Measurements from ENCODE around the gene MARCHF3. TPM values are rescaled to one million over a fixed set of nuclear protein-coding genes. Genes with fewer than 3 reads are reported as not detected.

Gene MARCHF3
- total RNA-seq, 2 experiments from 2014 or later: 0.73 to 1.6 TPM

- Mint-ChIP-seq H3K36me3 (peaks cover 4% of the 10 kb centered on the region), H3K27me3 (no peaks in the 10 kb centered on the region), H3K9me3 (ENCODE audit: low read depth) (no peaks in the 10 kb centered on the region), H3K27ac (no peak overlapping the region), H3K4me1 (no peaks in the 10 kb centered on the region), H3K4me3 (no peak overlapping the region)
- CTCF ChIA-PET: no interaction called here
- DNase-seq: no peak
- no peak for ATAC-seq
These were observed 146.0 kb downstream of the MARCHF3 start for GRCh38 chr5:126884269-126884819.

- peaks cover 4% of the 10 kb centered on the region for H3K36me3 Mint-ChIP-seq
- ATAC-seq: no peak
- H3K27me3 Mint-ChIP-seq: no peaks in the 10 kb centered on the region
- H3K27ac Mint-ChIP-seq: no peak overlapping the region
- DNase-seq: no peak
- no peaks in the 10 kb centered on the region for H3K9me3 Mint-ChIP-seq (ENCODE audit: low read depth)
- H3K4me1 Mint-ChIP-seq: no peaks in the 10 kb centered on the region
- CTCF ChIA-PET: no interaction called here
- H3K4me3 Mint-ChIP-seq: no peak overlapping the region
These were observed 146.7 kb downstream of the MARCHF3 start for GRCh38 chr5:126883564-126884245.

GRCh38 chr5:126881821-126882600, 148.3 kb downstream of the MARCHF3 start:
- CTCF ChIA-PET: interaction anchor here (1.2 kb wide), 1 partner anchor 15 kb away, joined by 4 read pairs; no protein-coding TSS in a partner anchor
- no peaks in the 10 kb centered on the region for H3K9me3 Mint-ChIP-seq (ENCODE audit: low read depth)
- no peak overlapping the region for H3K27ac Mint-ChIP-seq
- no peak overlapping the region for H3K4me3 Mint-ChIP-seq
- H3K4me1 Mint-ChIP-seq: no peaks in the 10 kb centered on the region
- DNase-seq (no peak), ATAC-seq (no peak)
- H3K36me3 Mint-ChIP-seq: peaks cover 4% of the 10 kb centered on the region
- no peaks in the 10 kb centered on the region for H3K27me3 Mint-ChIP-seq

GRCh38 chr5:126878634-126879033, 151.7 kb downstream of the MARCHF3 start:
- DNase-seq: no peak
- CTCF ChIA-PET: no interaction called here
- Mint-ChIP-seq H3K9me3 (ENCODE audit: low read depth) (no peaks in the 10 kb centered on the region), H3K27ac (no peak overlapping the region), H3K36me3 (no peaks in the 10 kb centered on the region), H3K4me3 (no peak overlapping the region), H3K4me1 (no peaks in the 10 kb centered on the region), H3K27me3 (no peaks in the 10 kb centered on the region)
- ATAC-seq: no peak

DNA sequence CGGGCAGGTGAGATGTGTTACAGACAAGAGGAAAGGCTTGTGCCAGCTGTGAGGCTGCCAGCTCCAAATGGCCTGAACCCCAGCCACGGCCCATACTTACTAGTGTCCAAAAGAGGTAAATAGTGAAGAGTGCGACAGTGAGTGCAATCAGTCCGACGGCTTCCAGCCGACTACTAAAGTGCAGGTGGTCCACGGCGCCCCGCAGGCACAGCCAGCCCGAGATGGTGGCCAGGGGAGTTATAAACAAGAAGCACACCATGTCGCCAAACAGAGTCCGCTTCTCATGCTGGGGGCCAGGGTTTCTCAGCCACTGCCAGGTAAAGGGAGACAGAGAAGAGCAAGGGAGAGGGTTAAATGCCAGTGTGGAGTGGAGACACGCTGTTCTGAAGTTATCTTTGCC, 152.3 kb downstream of the MARCHF3 start:
- CTCF ChIA-PET: no interaction called here
- Mint-ChIP-seq H3K4me1 (no peaks in the 10 kb centered on the region), H3K9me3 (ENCODE audit: low read depth) (no peaks in the 10 kb centered on the region), H3K36me3 (no peaks in the 10 kb centered on the region), H3K27me3 (no peaks in the 10 kb centered on the region), H3K4me3 (no peak overlapping the region), H3K27ac (no peak overlapping the region)
- no peak for ATAC-seq
- no peak for DNase-seq

- Mint-ChIP-seq H3K4me3 (no peak overlapping the region), H3K4me1 (no peaks in the 10 kb centered on the region), H3K27ac (no peak overlapping the region), H3K27me3 (no peaks in the 10 kb centered on the region), H3K9me3 (ENCODE audit: low read depth) (no peaks in the 10 kb centered on the region), H3K36me3 (no peaks in the 10 kb centered on the region)
- CTCF ChIA-PET: no interaction called here
- ATAC-seq (no peak), DNase-seq (no peak)
These were observed 152.8 kb downstream of the MARCHF3 start for GRCh38 chr5:126877602-126878001.

GRCh38 chr5:126875303-126875785, 155.0 kb downstream of the MARCHF3 start:
- DNase-seq (peak; percentile 35), ATAC-seq (no peak)
- Mint-ChIP-seq H3K36me3 (peaks cover 1% of the 10 kb centered on the region), H3K4me1 (no peaks in the 10 kb centered on the region), H3K27me3 (no peaks in the 10 kb centered on the region), H3K9me3 (ENCODE audit: low read depth) (no peaks in the 10 kb centered on the region), H3K27ac (no peak overlapping the region), H3K4me3 (no peak overlapping the region)
- CTCF ChIA-PET: no interaction called here

DNA sequence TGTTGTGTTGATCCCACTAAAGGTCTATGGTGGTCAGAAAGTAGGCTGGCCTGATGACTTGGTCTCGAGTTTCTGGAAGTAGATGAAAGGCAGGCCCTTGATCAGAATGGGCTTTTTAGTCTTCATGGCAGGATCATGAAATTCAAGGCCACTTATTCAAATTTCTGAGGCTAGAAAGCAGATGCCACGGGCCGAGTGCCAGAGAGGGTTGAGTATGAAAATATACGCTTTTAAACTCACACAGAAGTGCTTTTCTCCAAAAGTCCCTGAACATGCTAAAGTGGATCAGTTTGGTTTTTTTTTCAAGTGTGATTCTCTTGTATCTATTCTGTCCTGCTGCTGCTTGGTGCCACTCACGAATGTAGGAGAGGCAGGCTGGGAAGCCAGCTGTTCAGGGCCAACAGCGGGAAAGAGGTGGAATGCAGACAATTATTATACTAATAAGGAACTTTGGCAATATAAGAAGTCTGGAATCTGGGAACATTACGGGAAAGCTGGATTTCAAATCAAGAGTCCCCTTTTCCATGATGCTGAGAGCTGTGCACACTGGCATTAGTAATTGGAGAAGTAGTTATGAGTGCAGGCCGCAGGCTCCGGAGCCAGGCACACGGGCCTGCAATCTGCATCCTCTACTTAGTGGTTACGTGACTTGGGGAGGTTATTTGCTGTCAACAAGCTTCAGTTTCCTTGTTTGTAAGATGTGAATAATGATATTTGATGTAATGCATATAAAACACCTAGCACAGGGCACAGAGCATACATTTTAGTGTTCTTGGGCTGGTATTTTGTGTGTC, 157.6 kb downstream of the MARCHF3 start:
- no peaks in the 10 kb centered on the region for H3K27me3 Mint-ChIP-seq
- ATAC-seq: no peak
- CTCF ChIA-PET: no interaction called here

GRCh38 chr5:126871441-126871840, 158.9 kb downstream of the MARCHF3 start:
- no peaks in the 10 kb centered on the region for H3K9me3 Mint-ChIP-seq (ENCODE audit: low read depth)
- CTCF ChIA-PET: no interaction called here
- H3K27ac Mint-ChIP-seq: no peak overlapping the region
- ATAC-seq (no peak), DNase-seq (no peak)
- H3K4me1 Mint-ChIP-seq: peaks cover 8% of the 10 kb centered on the region
- H3K36me3 Mint-ChIP-seq: peaks cover 1% of the 10 kb centered on the region
- H3K4me3 Mint-ChIP-seq: no peak overlapping the region
- no peaks in the 10 kb centered on the region for H3K27me3 Mint-ChIP-seq

More for the DNA sequence above, 157.6 kb downstream of the MARCHF3 start:
- no peak for DNase-seq
- Mint-ChIP-seq H3K4me3 (no peak overlapping the region), H3K27ac (no peak overlapping the region), H3K4me1 (peaks cover 8% of the 10 kb centered on the region), H3K9me3 (ENCODE audit: low read depth) (no peaks in the 10 kb centered on the region), H3K36me3 (peaks cover 1% of the 10 kb centered on the region)

DNA sequence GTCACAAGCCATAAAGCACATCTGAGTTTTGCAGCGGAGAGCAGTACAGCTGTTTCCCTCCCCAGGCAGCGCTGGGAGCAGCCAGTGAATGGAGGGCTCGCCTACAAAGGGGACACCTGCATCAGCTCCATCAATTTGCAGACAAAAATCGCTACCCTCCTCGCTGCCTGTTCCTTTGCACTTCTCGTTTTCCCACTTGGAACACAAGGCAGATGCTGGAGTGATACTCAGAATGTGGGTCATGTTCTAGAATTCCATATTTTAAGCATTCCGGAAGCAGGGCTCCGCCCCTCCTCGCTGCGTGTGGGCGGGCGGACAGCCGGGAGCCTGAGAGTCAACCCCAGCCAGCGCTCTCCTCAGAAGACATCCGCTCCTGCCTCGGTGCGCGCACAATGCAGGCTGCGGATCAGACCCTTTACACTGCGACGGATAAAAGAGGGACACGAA, 161.3 kb downstream of the MARCHF3 start:
- Mint-ChIP-seq H3K4me3 (peak overlapping the region; percentile 39), H3K9me3 (ENCODE audit: low read depth) (no peaks in the 10 kb centered on the region), H3K36me3 (peaks cover 1% of the 10 kb centered on the region), H3K27ac (no peak overlapping the region), H3K27me3 (no peaks in the 10 kb centered on the region), H3K4me1 (peaks cover 8% of the 10 kb centered on the region)
- DNase-seq (peak; percentile 44), ATAC-seq (peak; percentile 78)
- CTCF ChIA-PET: no interaction called here

DNA sequence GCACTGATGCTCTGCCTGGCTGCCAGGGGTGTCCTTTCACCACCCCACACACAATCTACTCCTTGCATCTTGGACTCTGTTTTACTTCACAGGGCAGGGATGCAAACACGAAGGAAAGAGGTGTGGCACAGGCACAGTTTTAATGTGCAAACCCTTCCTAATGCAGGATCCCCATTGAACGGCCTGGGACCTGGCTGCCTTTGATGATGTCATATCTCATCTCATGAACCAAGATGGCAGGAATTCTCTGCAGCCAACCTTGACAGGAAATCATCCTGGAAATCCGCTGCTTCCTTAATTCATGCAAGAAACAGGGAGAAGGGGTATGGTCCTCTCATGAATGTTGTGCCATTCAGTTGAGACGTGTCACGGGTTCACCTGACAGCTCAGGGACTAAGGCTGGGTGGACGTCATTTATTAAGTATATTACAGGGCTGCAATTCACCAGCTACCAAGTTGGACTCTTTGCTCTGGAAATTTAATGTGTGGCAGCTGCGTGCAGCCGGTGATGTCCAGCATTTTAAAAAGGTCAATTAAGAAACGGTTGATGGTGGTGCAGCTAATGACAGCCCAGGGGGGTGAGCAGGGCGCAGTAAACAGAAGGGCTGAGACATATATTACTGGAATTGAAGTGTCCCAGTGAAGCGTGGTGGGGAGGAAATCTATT, 161.9 kb downstream of the MARCHF3 start:
- H3K4me1 Mint-ChIP-seq: peaks cover 8% of the 10 kb centered on the region
- peaks cover 6% of the 10 kb centered on the region for H3K36me3 Mint-ChIP-seq
- H3K9me3 Mint-ChIP-seq (ENCODE audit: low read depth): no peaks in the 10 kb centered on the region
- peak; percentile 28 for DNase-seq
- H3K4me3 Mint-ChIP-seq: no peak overlapping the region
- no peaks in the 10 kb centered on the region for H3K27me3 Mint-ChIP-seq
- no peak overlapping the region for H3K27ac Mint-ChIP-seq
- no peak for ATAC-seq
- CTCF ChIA-PET: no interaction called here

DNA sequence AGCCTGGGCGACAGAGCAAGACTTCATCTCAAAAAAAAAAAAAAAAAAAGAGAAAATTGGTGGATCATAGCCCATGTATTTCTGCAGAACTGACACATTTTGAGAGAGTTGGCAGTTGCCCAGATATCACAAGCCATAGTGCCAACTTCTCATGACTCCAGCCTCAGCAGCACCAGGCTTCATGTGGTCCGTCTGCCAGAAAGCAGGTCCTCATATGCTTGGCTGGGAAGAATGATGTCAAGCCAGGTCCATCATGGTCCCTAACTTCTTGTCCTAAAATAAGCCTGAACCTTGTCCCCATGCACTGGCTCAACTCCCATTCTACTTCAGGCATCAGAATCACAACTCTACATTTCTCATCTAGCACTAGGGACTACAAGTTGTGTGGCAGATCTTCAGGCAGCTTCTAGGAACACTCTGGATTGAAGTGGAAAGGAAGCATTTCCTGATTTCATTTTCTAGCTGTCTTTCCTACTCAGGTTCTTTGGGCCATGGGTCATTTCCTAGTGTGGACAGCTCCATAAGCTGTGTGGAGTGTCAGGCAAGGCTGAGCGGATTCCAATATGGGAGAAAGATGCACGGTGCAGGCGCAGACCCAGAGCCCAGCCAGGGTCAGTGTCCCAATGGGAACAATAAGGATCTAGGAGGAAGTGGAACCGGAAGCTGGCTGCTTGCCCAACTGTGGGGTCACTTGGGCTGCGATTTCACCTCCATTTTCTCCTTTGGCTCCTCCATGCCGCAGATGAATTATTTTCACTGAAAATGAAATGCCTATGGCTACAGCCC, 163.3 kb downstream of the MARCHF3 start:
- DNase-seq (peak; percentile 19), ATAC-seq (no peak)
- Mint-ChIP-seq H3K27ac (no peak overlapping the region), H3K36me3 (peaks cover 13% of the 10 kb centered on the region), H3K27me3 (no peaks in the 10 kb centered on the region), H3K9me3 (ENCODE audit: low read depth) (no peaks in the 10 kb centered on the region), H3K4me3 (no peak overlapping the region), H3K4me1 (peaks cover 8% of the 10 kb centered on the region)
- CTCF ChIA-PET: interaction anchor here (1.6 kb wide), 1 partner anchor 14 kb away, joined by 4 read pairs; no protein-coding TSS in a partner anchor

All from activated CD8-positive, alpha-beta memory T cell treated with anti-CD3 and anti-CD28 coated beads, Interleukin-2, amount 10 ng/mL, durations not matched to agents 7 days and 5 days (primary cell).